C4-2B (cell line): ENCODE measurements around the gene C18orf63.

Source experiments
- CTCF ChIP-seq: fragments of 450-650 bp; conservative IDR thresholded peaks from 2 replicates; pipeline ENCODE4 v1.5.1; 2017; ENCODE audit warnings: mild to moderate bottlenecking
- ZFX ChIP-seq: fragments of 450-650 bp; IDR thresholded peaks from 2 replicates; pipeline ENCODE4 v1.6.1; 2017

DNA sequence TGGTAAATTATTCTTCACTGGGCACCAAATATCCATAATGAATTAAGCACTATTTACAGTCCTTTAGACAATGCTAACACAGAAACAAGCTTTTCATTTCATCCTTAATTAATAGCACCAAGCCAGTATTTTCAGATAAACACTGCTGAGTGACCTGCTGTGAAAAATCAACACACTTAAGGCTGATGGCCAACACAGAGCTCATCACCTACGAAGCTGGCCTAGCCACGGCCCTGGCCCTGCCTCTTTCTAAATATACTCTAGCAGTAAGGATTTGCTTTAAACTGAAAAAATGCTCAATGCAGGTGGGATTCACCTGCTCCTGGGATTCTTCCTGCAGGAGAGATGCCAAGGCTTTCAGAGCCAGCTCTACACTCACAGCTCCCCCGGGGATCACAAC is 42.2 kb upstream of the C18orf63 start:
- TF ChIP-seq CTCF (no peak), ZFX (no peak)
